HG02840 (cell line): ENCODE data around the gene AARS1.
A peak's percentile ranks its signal among the peaks of the same experiment; 100 is the strongest.
"Not testable (repeated sequence)": the region's sequence is repeated elsewhere in the genome, so short reads cannot be mapped to it uniquely, and the experiment has no call there.

ENCODE experiments used
- ATAC-seq: cut with Tn5 transposase; IDR thresholded peaks from one replicate; pipeline ENCODE4 v1.9.1; 2021; ENCODE audit warnings: mild to moderate bottlenecking, moderate library complexity, moderate number of reproducible peaks; ENCODE audit not compliant: unreplicated experiment, low FRiP score

Gene AARS1

DNA sequence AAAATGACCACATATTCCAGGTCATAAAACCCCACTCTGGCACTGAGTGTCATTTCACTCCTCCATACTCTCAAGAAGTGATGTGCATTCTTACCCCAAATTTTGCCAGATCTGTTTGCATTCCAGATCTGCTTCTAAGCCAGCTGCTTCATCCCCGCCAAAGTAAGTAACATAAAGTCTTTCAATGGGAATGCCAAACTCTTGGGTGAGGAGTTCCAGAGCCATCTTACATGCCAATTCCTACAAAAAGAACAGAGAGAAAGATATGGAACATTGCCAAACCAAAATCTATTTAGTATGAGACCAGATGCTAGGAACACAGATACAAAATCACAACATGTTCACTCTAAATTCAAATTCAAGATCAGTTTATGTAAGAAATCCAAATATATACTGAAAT, 12.9 kb downstream of the AARS1 start:
- ATAC-seq, result no peak

DNA sequence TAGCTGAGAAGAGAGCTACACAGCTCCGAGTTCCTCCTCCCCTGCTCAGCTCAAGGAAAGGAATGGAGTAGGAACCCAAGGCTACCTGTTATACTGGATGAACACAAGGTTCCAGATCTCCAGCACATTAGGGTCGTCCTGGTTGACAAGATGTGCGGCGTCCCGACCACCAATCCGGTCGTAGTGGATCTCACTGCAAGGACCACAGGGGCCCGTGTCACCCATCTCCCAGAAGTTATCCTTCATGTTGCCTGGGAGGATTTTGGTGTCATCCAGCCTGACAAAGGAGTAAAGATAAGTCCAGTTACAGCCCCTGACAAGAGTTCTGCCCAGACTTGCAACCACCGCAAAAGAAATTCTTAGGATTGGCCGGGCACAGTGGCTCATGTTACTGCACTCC, 17.6 kb downstream of the AARS1 start:
- ATAC-seq, result no peak

GRCh38 chr16:70270176-70270575, 19.1 kb downstream of the AARS1 start:
- ATAC-seq, result no peak

- ATAC-seq, result no peak
Measured at GRCh38 chr16:70269471-70269870, 19.8 kb downstream of the AARS1 start.

DNA sequence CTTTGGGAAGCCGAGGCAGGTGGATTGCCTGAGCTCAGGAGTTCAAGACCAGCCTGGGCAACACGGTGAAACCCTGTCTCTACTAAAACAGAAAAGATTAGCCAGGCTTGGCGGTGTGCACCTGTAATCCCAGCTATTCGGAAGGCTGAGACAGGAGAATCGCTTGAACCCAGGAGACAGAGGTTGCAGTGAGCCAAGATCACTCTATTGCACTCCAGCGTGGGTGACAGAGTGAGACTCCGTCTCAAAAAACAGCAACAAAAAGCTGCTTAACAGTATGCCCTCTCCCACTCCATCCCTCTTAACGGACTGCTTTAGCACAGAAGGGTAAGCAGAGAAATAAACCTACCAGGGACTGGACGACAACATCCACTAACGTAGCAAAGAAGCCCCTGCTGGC, 21.4 kb downstream of the AARS1 start:
- ATAC-seq, result not testable (repeated sequence)

DNA sequence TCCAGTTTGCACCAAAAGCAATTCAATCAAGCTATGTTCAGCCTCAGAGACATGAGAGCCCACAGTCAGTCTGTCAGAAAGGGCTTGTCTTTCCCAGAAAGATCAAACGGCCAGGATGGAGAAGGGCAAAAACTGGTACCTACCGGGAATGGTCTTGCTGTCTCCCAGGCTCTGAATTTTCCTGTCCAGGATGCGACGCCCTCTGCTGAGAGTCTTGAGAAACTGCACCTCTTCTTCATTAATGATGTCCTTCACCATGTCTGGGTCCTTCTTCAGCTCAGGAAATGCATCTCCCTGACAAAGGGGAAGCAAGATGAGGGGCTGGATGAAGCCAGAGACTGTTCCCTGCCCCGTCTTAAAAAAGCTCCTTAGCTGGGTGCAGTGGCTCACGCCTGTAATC, 21.8 kb downstream of the AARS1 start:
- no peak for ATAC-seq

DNA sequence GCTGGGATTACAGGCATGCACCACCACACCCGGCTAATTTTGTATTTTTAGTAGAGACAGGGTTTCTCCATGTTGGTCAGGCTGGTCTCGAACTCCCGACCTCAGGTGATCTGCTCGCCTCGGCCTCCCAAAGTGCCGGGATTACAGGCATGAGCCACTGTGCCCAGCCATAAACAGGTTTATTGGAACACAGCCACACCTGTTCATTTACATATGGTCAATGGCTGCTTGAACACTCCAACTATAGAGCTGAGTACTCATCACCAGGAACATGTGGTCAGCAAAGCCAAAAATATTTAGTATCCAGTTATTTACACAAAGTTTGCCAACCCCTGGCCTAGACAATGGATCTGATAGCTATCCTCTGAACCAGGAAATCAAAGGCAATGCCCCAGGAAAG, 29.4 kb downstream of the AARS1 start:
- ATAC-seq, result not testable (repeated sequence)

DNA sequence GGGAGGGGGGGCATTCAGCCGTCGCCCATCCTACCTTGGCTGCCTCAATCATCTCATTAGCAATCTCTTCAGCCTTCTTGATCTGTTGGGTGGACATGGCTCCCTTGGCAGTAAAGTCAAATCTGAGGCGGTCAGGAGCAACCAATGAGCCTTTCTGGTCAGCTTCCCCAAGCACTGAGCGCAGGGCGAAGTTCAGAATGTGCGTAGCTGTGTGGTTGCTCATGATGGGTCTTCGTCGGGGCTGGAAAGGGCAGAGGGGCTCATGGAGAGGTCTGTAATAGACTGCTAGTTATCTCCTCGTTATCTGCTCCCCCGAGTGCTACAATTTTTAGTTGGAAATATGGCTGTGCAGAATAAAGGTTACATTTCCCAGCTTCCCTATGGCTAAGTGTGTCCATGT, 30.4 kb downstream of the AARS1 start:
- ATAC-seq, result no peak

- ATAC-seq, result no peak
Measured at GRCh38 chr16:70258065-70258464, 31.2 kb downstream of the AARS1 start.

- no peak for ATAC-seq
Measured at GRCh38 chr16:70257391-70257790, 31.9 kb downstream of the AARS1 start.

- no peak for ATAC-seq
Measured at GRCh38 chr16:70255574-70255973, 33.7 kb downstream of the AARS1 start.

DNA sequence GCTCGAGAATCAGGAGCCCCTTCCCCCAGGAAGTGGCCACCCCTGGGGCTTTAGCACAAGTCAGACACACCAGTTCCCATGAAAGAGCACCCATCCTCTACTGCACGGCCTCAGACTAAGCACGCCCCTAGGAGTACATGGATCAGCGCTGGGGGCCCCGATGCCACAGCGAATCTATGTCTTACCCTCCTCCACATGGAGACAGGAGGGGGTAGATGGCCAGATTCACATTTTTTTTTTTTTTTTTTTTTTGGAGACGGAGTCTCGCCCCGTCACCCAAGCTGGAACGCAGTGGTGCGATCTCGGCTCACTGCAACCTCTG, 34.4 kb downstream of the AARS1 start:
- no peak for ATAC-seq

- no peak for ATAC-seq
Measured at GRCh38 chr16:70254180-70254964, 34.9 kb downstream of the AARS1 start.

GRCh38 chr16:70253291-70254106, 35.8 kb downstream of the AARS1 start:
- no peak for ATAC-seq

DNA sequence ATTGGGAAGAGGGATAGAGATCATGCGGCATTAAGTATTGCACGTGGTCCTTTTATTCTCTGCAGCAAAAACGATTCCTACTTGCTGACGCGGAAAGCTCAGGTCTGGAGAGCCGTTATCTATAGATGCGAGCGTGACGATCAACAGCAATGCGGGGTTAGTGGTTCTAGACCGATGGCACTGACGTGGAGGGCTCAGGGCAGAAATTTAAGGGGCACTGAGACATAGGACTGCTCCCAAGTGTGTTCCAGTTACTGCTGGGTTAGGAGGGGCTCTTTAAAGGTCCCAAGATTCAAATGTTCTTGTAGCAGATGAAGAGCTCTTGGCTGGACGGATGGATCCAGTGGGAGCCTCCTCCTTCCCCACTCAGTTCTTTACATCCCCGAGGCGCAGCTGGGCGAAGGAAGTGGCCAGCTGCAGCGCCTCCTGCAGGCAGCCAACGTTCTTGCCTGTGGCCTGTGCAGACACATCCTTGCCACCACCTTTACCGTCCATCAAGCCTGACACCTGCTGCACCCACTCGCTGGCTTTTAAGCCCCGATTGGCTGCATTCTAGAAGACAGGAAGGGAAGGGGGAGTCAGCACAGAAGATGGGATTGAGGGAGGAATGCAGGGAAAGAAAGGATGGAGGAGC, 36.8 kb downstream of the AARS1 start:
- ATAC-seq, result no peak

DNA sequence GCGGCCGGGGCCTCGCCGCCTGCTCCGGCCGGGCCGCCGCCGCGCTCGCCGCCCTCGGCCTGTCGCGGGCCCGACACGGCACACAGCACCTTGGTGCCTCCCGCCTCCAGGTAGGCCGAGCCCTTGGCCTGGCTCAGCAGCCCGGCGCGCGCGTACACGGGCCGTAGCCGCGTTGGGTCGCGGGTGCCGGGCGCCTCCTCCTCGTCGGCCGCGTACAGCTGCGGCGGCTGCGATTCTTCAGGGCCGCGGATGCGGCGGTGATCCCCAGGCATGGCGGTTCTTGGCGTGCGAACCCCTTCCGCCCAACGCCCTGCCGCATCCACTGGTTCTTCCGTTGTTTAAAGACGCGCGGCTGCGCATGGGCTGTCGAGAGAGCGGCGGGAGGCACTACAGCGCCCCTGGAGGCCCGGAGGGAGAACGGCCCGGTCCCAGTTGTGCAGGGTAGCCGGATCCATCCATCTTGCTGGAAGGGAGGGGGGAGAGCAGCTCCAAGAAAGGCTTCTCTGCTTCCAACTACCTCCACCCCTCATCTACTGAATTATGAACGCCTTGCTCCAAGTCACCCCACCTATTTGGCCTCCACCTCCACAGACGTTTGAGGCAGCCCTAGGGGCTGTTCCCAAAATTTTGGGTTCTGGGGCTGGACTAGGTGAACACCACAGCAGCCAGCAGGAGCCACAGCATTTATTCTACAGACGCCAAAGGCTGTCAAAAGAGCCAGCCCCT, 37.5 kb downstream of the AARS1 start, which contains the start of gene EXOSC6:
EXOSC6 (minus strand) TSS at position 312 of the 726 bp plus-strand sequence; CDS start at position 272, 40 bp downstream.
- ATAC-seq, result peak; percentile 81

DNA sequence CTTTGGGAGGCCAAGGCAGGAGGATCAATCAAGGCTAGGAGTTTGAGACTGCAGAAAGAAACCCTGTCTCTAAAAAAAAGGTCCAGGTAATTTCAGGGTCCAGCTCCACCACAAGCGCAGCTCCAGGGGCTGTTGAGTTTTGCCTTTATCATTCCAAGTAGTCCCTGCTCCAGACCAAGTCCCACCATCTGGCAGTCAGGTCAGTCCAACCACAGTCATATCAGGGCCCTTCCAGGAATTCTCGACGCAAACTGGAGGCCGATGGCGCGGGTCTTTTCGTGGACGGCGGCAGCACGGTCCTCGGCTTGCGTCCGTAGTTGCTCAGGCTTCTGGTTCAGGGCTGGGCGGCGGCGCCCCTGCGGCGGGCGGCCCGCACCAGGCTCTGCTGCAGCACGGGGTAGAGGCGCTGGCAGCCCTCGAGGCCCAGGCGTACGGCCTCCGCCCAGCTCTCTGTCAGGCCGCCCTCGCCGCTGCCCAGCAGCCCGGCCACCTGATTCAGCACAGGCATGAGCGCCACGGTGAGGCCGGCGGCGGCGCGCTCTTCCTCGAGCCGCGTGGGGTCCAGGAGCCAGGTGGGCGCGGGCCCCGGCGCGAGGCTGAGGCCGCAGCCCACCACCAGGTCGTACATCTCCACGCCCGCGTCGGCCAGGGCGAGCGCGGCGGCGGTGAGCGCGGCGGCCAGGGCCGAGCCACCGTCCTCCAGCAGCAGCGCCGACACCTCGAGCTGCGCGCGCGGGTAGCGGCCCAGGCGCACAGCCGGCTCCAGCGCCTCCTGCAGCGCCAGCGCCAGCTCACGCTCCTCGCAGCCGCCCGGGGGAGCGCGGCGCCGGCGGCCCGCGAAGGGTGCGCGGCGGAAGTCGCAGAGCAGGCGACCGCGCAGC, 38.3 kb downstream of the AARS1 start:
- peak; percentile 29 for ATAC-seq

DNA sequence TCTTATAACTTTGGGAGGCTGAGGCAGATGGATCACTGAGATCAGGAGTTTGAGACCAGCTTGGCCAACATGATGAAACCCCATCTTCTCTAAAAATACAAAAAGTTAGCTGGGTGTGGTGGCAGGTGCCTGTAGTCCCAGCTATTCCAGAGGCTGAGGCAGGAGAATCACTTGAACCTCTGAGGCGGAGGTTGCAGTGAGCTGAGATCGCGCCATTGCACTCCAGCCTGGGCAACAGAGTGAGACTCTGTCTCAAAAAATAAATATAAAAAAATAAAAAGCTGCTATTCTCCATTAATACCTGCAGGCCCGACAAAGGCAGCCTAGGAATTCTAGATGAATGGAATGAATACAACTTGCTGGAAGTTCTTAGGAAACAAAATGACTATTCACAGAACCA, 39.6 kb downstream of the AARS1 start:
- not testable (repeated sequence) for ATAC-seq

GRCh38 chr16:70238773-70239172, 50.5 kb downstream of the AARS1 start:
- ATAC-seq, result not testable (repeated sequence)

- not testable (repeated sequence) for ATAC-seq
Measured at GRCh38 chr16:70231831-70232230, 57.5 kb downstream of the AARS1 start.
